A549 (cell line): ENCODE measurements around the gene KDM5C. TPM values are rescaled to one million over a fixed set of nuclear protein-coding genes. Genes with fewer than 3 reads are reported as not detected.

Experiments
- ATAC-seq, 2 experiments: fragments of 200-7000 bp in 1 of 2; fragments of >200 bp in 1 of 2; cut with Nextera tagmentation in 1 of 2; cut with Tn5 transposase in 1 of 2; 3 replicates each; pipeline versions ENCODE4 v1.8.0 to v1.9.1; 2018 to 2020; ENCODE audit warnings: mild to moderate bottlenecking in 1 of 2, moderate library complexity in 1 of 2
- CTCF ChIA-PET: fragments of 300-600 bp; sonication (Branson Sonifier 250); formaldehyde crosslinking; extraction: SDS; loops from one replicate; lab custom pipeline; 2021; ENCODE audit warnings: antibody characterized with exemption, inconsistent platforms; lab: Yijun Ruan, JAX
- POLR2A ChIA-PET: fragments of 350-600 bp; formaldehyde crosslinking; extraction: SDS; loops from one replicate; lab custom pipeline; 2021; ENCODE audit warnings: antibody characterized with exemption, inconsistent platforms; lab: Yijun Ruan, JAX
- DNase-seq, 2 experiments: peaks; one replicate each; pipeline versions ENCODE4 v3.0.0 to v3.0.0-alpha.2; 2011 to 2016; ENCODE audit warnings: low read depth in 1 of 2, low spot score in 1 of 2
- FAIRE-seq: peaks from 2 replicates; lab custom pipeline; 2011; peaks lifted over from hg19 to GRCh38; lab: Jason Lieb, UNC
- H3K27ac ChIP-seq, 2 experiments: fragments of >200 bp; sonication (Bioruptor Twin); formaldehyde crosslinking; 3 replicates each; pipeline ENCODE4 v1.5.1; 2016 to 2017
- H3K4me1 ChIP-seq: fragments of >200 bp; sonication (Bioruptor Twin); formaldehyde crosslinking; 3 replicates; pipeline ENCODE4 v1.6.1; 2016
- H3K4me2 ChIP-seq: fragments of >200 bp; sonication (Bioruptor Twin); formaldehyde crosslinking; 3 replicates; pipeline ENCODE4 v1.6.1; 2016
- H3K4me3 ChIP-seq: fragments of >200 bp; sonication (Bioruptor Twin); formaldehyde crosslinking; 3 replicates; pipeline ENCODE4 v1.5.1; 2016
- H3K9me3 ChIP-seq: fragments of >200 bp; sonication (Bioruptor Twin); formaldehyde crosslinking; 3 replicates; pipeline ENCODE4 v1.6.1; 2016
- ATOH8 ChIP-seq: fragments of 250-450 bp; sonication (Bioruptor Pico); IDR thresholded peaks from 2 replicates; pipeline ENCODE4 v1.5.0; 2020; ENCODE audit warnings: low read depth, mild to moderate bottlenecking, moderate library complexity
- HOXA7 ChIP-seq: fragments of 250-450 bp; sonication (Bioruptor Pico); IDR thresholded peaks from 2 replicates; pipeline ENCODE4 v1.5.0; 2020; ENCODE audit warnings: mild to moderate bottlenecking, moderate library complexity
- JUNB ChIP-seq: fragments of >200 bp; sonication (Bioruptor Twin); formaldehyde crosslinking; IDR thresholded peaks from 2 replicates; pipeline ENCODE4 v1.6.1; 2016
- KDM5A ChIP-seq: fragments of 200-600 bp; sonication (generic); IDR thresholded peaks from 2 replicates; pipeline ENCODE4 v1.6.1; 2016; ENCODE audit warnings: antibody characterized with exemption, mild to moderate bottlenecking
- MAFK ChIP-seq: fragments of 450-650 bp; IDR thresholded peaks from 2 replicates; pipeline ENCODE4 v1.6.1; 2014; ENCODE audit not compliant: partially characterized antibody
- MAX ChIP-seq: IDR thresholded peaks from 2 replicates; pipeline ENCODE4 v1.6.1; 2012
- MYC ChIP-seq: IDR thresholded peaks from 2 replicates; pipeline ENCODE4 v1.6.1; 2012; ENCODE audit warnings: mild to moderate bottlenecking, inconsistent platforms, low read length, improper control_type of control experiment, borderline replicate concordance
- NR3C1 ChIP-seq: fragments of >200 bp; sonication (Bioruptor Twin); formaldehyde crosslinking; IDR thresholded peaks from 3 replicates; pipeline ENCODE4 v1.6.1; 2017
- PBX3 ChIP-seq: IDR thresholded peaks from 2 replicates; pipeline ENCODE4 v1.6.1; 2012
- POLR2AphosphoS2 ChIP-seq: conservative IDR thresholded peaks from 2 replicates; pipeline ENCODE4 v1.6.1; 2012; ENCODE audit warnings: low read length, improper control_type of control experiment, inconsistent platforms
- RAD21 ChIP-seq, 2 experiments: fragments of >200 bp in 1 of 2; sonication (Bioruptor Twin) in 1 of 2; formaldehyde crosslinking in 1 of 2; IDR thresholded peaks in 1 of 2; conservative IDR thresholded peaks in 1 of 2; 2 replicates in 1 of 2; 3 replicates in 1 of 2; pipeline ENCODE4 v1.6.1; 2012 to 2018; ENCODE audit warnings: inconsistent platforms in 1 of 2
- TFCP2L1 ChIP-seq: fragments of 250-450 bp; sonication (Bioruptor Pico); IDR thresholded peaks from 2 replicates; pipeline ENCODE4 v1.5.0; 2021; ENCODE audit warnings: mild to moderate bottlenecking
- TP53 ChIP-seq: fragments of 250-450 bp; sonication (Bioruptor Pico); IDR thresholded peaks from 2 replicates; pipeline ENCODE4 v1.5.0; 2021; ENCODE audit warnings: mild to moderate bottlenecking, moderate library complexity
- ZFP36 ChIP-seq: fragments of 450-650 bp; IDR thresholded peaks from 2 replicates; pipeline ENCODE4 v1.6.1; 2014; ENCODE audit warnings: borderline replicate concordance; ENCODE audit not compliant: partially characterized antibody
- ZNF302 ChIP-seq: fragments of 250-450 bp; sonication (Bioruptor Pico); IDR thresholded peaks from 2 replicates; pipeline ENCODE4 v1.9.0; 2021; ENCODE audit warnings: inconsistent platforms, mild to moderate bottlenecking, moderate library complexity
- ZSCAN20 ChIP-seq: fragments of 250-450 bp; sonication (Bioruptor Pico); IDR thresholded peaks from 2 replicates; pipeline ENCODE4 v1.8.0; 2022; ENCODE audit warnings: mild to moderate bottlenecking, moderate library complexity
- WGBS: methylation state at CpG from one replicate; pipeline ENCODE4 v1.1.6; 2017; ENCODE audit errors: missing lambda C conversion rate; 5-methylcytosine and 5-hydroxymethylcytosine counted together
- polyA plus RNA-seq, 4 experiments: library from polyadenylated mRNA; depleted of rRNA in 3 of 4; stranded (reverse); fragments of >200 nt; fragmentation: RNase III in 1 of 4; extraction: RNeasy Plus Mini Kit Qiagen cat#74134 plus additional on column Dnase treatment in 1 of 4; gene quantifications; 2 replicates in 3 of 4; 3 replicates in 1 of 4; pipeline ENCODE4 v1.2.3, GENCODE V29; 2011 to 2017

Gene KDM5C
- polyA plus RNA-seq, 2 of the 4 experiments (the other 2 are of a cell fraction): 46.5 to 66.8 TPM

- Histone ChIP-seq H3K27ac (no peak overlapping the region), H3K4me3 (no peak overlapping the region), H3K4me1 (no peaks in the 10 kb centered on the region), H3K4me2 (no peak overlapping the region), H3K9me3 (no peaks in the 10 kb centered on the region)
- ATAC-seq (no peak), FAIRE-seq (no peak), DNase-seq (no peak)
- ChIA-PET POLR2A (interaction anchor here (1.6 kb wide), 1 partner anchor 12 kb away, joined by 6 read pairs; the partner anchor contains the start of gene KDM5C), CTCF (interaction anchor here (1.4 to 1.5 kb wide), 2 partner anchors 13 to 76 kb away, joined by 3 to 4 read pairs; no protein-coding TSS in a partner anchor)
- TF ChIP-seq KDM5A: no peak
- TF ChIP-seq RAD21 (conservative IDR thresholded peaks at IDR 0.05 in 1 of 2, IDR thresholded peaks at IDR 0.05 in 1 of 2): no peak
- no peak for TF ChIP-seq HOXA7 (CRISPR knock-in tag)
- 77% methylated on average over 10 of the region's 10 CpGs for WGBS
Observed at GRCh38 chrX:53237056-53237455, 12.0 kb upstream of the KDM5C start.

GRCh38 chrX:53236025-53236679 lies 11.1 kb upstream of the KDM5C start:
- Histone ChIP-seq H3K9me3 (no peaks in the 10 kb centered on the region), H3K4me2 (no peak overlapping the region), H3K27ac (no peak overlapping the region), H3K4me3 (no peak overlapping the region), H3K4me1 (no peaks in the 10 kb centered on the region)
- no peak for ATAC-seq
- 94% methylated on average over 20 of the region's 20 CpGs for WGBS
- ChIA-PET CTCF (interaction anchor here (1.4 to 1.5 kb wide), 2 partner anchors 8 to 76 kb away, joined by 4 read pairs; no protein-coding TSS in a partner anchor), POLR2A (interaction anchor here (1.6 kb wide), 1 partner anchor 11 kb away, joined by 6 read pairs; the partner anchor contains the start of gene KDM5C)
- FAIRE-seq: no peak
- no peak for DNase-seq
- no peak for TF ChIP-seq MAX
- TF ChIP-seq NR3C1: no peak

- ATAC-seq (no peak), FAIRE-seq (no peak)
- H3K4me3 ChIP-seq: no peak overlapping the region
- no peaks in the 10 kb centered on the region for H3K9me3 ChIP-seq
- no peak overlapping the region for H3K4me2 ChIP-seq
- POLR2A ChIA-PET: no interaction called here
- H3K27ac ChIP-seq: no peak overlapping the region
- TF ChIP-seq MAFK: no peak
- no peak for TF ChIP-seq TFCP2L1 (CRISPR knock-in tag)
- no peak for TF ChIP-seq JUNB
- TF ChIP-seq, all 56 proteins: peak for 0
- CTCF ChIA-PET: interaction anchor here (1.4 kb wide), 1 partner anchor 9 kb away, joined by 4 read pairs; no protein-coding TSS in a partner anchor
- DNase-seq: no peak
- WGBS: 90% methylated on average over 6 of the region's 12 CpGs
- no peaks in the 10 kb centered on the region for H3K4me1 ChIP-seq
Observed at GRCh38 chrX:53235566-53235965, 10.6 kb upstream of the KDM5C start.

GRCh38 chrX:53234484-53234883 lies 9.5 kb upstream of the KDM5C start:
- Histone ChIP-seq H3K4me1 (no peaks in the 10 kb centered on the region), H3K27ac (no peak overlapping the region), H3K4me3 (no peak overlapping the region), H3K4me2 (no peak overlapping the region), H3K9me3 (no peaks in the 10 kb centered on the region)
- CTCF ChIA-PET: no interaction called here
- no peak for DNase-seq
- WGBS: 100% methylated on average over 5 of the region's 9 CpGs
- no peak for FAIRE-seq
- no peak for TF ChIP-seq POLR2AphosphoS2
- no peak for TF ChIP-seq PBX3
- no peak for TF ChIP-seq ZFP36
- TF ChIP-seq RAD21 (conservative IDR thresholded peaks at IDR 0.05 in 1 of 2, IDR thresholded peaks at IDR 0.05 in 1 of 2): no peak
- TF ChIP-seq ATOH8 (CRISPR knock-in tag): no peak
- no peak for TF ChIP-seq MAFK
- TF ChIP-seq TP53: no peak
- no peak for TF ChIP-seq ZNF302
- TF ChIP-seq MYC: no peak
- TF ChIP-seq ZSCAN20 (CRISPR knock-in tag): no peak
- ATAC-seq: no peak
- POLR2A ChIA-PET: no interaction called here
